PC-3 (cell line): Measurements from ENCODE around the gene DHX32. TPM values are rescaled to one million over a fixed set of nuclear protein-coding genes. Genes with fewer than 3 reads are reported as not detected.
A peak's percentile ranks its signal among the peaks of the same experiment; 100 is the strongest.
"Not testable (repeated sequence)": the region's sequence is repeated elsewhere in the genome, so short reads cannot be mapped to it uniquely, and the experiment has no call there.

Experiments
- ATAC-seq: fragments of 200-7000 bp; cut with Tn5 transposase; 2 replicates; pipeline ENCODE4 v1.9.1; 2020; ENCODE audit warnings: mild to moderate bottlenecking, moderate library complexity
- Bru-seq: library from RNA; stranded (reverse); fragments of 400-500 nt; gene quantifications from one replicate; lab custom pipeline; 2021; lab: Mats Ljungman, UMichigan
- BruChase-seq, 2 experiments: library from RNA; stranded (reverse); fragments of 400-500 nt; gene quantifications; one replicate each; lab custom pipeline; 2021; lab: Mats Ljungman, UMichigan
- BruUV-seq: library from RNA; stranded (reverse); fragments of 400-500 nt; replicated peaks from 2 replicates; lab custom pipeline; 2021; lab: Mats Ljungman, UMichigan
- CTCF ChIA-PET: fragments of 300-600 bp; sonication (Branson Sonifier 250); formaldehyde crosslinking; loops from one replicate; lab custom pipeline; 2022; ENCODE audit warnings: antibody characterized with exemption; lab: Charles Lee
- POLR2A ChIA-PET: fragments of 300-600 bp; sonication (Branson Sonifier 250); formaldehyde crosslinking; loops from one replicate; lab custom pipeline; 2022; ENCODE audit warnings: antibody characterized with exemption; ENCODE audit not compliant: unreplicated experiment; lab: Charles Lee
- DNase-seq: peaks from one replicate; pipeline ENCODE4 v3.0.0-alpha.2; 2015
- H2AFZ ChIP-seq: fragments of 300-600 bp; sonication (generic); 2 replicates; pipeline ENCODE4 v1.6.0; 2016; ENCODE audit warnings: antibody characterized with exemption, low read length
- H3F3A ChIP-seq: fragments of 300-600 bp; sonication (generic); one replicate; pipeline ENCODE4 v1.6.0; 2017; ENCODE audit warnings: antibody characterized with exemption, low read length, control low read depth, mild to moderate bottlenecking; ENCODE audit not compliant: unreplicated experiment
- H3K27ac ChIP-seq: fragments of 300-600 bp; sonication (generic); 2 replicates; pipeline ENCODE4 v1.5.1; 2016; ENCODE audit warnings: mild to moderate bottlenecking, low read length
- H3K27me3 ChIP-seq: fragments of 300-600 bp; sonication (generic); 2 replicates; pipeline ENCODE4 v1.6.1; 2016; ENCODE audit warnings: low read length, mixed read lengths
- H3K36me3 ChIP-seq: fragments of 300-600 bp; sonication (generic); 2 replicates; pipeline ENCODE4 v1.6.1; 2016; ENCODE audit warnings: low read depth, mixed run types, low read length, mixed read lengths
- H3K4me1 ChIP-seq: fragments of 300-600 bp; sonication (generic); 2 replicates; pipeline ENCODE4 v1.5.1; 2016; ENCODE audit warnings: low read length; ENCODE audit not compliant: insufficient read depth
- H3K4me2 ChIP-seq: fragments of 300-600 bp; sonication (generic); 2 replicates; pipeline ENCODE4 v1.6.0; 2016; ENCODE audit warnings: low read length
- H3K4me3 ChIP-seq: fragments of 300-600 bp; sonication (generic); 2 replicates; pipeline ENCODE4 v1.5.1; 2016; ENCODE audit warnings: mild to moderate bottlenecking, low read length, mixed read lengths
- H3K79me2 ChIP-seq: fragments of 300-600 bp; sonication (generic); 2 replicates; pipeline ENCODE4 v1.6.1; 2017; ENCODE audit warnings: low read length, mixed read lengths
- H3K9ac ChIP-seq: fragments of 300-600 bp; sonication (generic); 2 replicates; pipeline ENCODE4 v1.6.0; 2016; ENCODE audit warnings: mild to moderate bottlenecking, low read length
- H3K9me2 ChIP-seq: fragments of 300-600 bp; sonication (generic); replicated peaks from 2 replicates; pipeline ENCODE4 v1.6.1; 2016; ENCODE audit warnings: mixed run types, low read length, mixed read lengths
- H3K9me3 ChIP-seq: fragments of 300-600 bp; sonication (generic); 2 replicates; pipeline ENCODE4 v1.6.1; 2016; ENCODE audit warnings: low read length, mixed read lengths
- H4K20me1 ChIP-seq: fragments of 300-600 bp; sonication (generic); 2 replicates; pipeline ENCODE4 v1.6.1; 2016; ENCODE audit warnings: low read length, mixed read lengths
- CTCF ChIP-seq: fragments of 300-600 bp; sonication (generic); conservative IDR thresholded peaks from 2 replicates; pipeline ENCODE4 v1.5.1; 2017; ENCODE audit warnings: antibody characterized with exemption, low read depth, mild to moderate bottlenecking, low read length
- EZH2 ChIP-seq: fragments of 300-600 bp; sonication (generic); IDR thresholded peaks from one replicate; pipeline ENCODE4 v1.6.1; 2017; ENCODE audit warnings: antibody characterized with exemption, mild to moderate bottlenecking, low read length; ENCODE audit not compliant: unreplicated experiment
- EZH2phosphoT487 ChIP-seq: fragments of 300-600 bp; sonication (generic); IDR thresholded peaks from 2 replicates; pipeline ENCODE4 v1.6.1; 2018; ENCODE audit warnings: mild to moderate bottlenecking, antibody characterized with exemption, low read length, borderline replicate concordance
- intact Hi-C: fragments of 100-400 bp; cut with micrococcal nuclease; formaldehyde crosslinking; loops from 2 replicates; pipeline ENCODE4 v1.9.0; 2023
- long read RNA-seq: library from polyadenylated mRNA; unstranded; transcript quantifications from one replicate; pipeline ENCODE4 v2.0.0, GENCODE V29; 2021; ENCODE audit not compliant: unreplicated experiment
- total RNA-seq: library from RNA; depleted of rRNA; stranded (reverse); fragments of >200 nt; gene quantifications from 2 replicates; pipeline ENCODE4 v1.2.3, GENCODE V29; 2014; rRNA removed

DHX32 gene
- 31.0 and 38.7 TPM in 2 replicates for total RNA-seq
- percentile 80 among the genes with signal in this experiment for Bru-seq, nascent RNA
- percentile 78 among the genes with signal in this experiment for BruChase-seq, experiment 1, labeled RNA remaining after a 6-hour chase
- percentile 78 among the genes with signal in this experiment for BruChase-seq, experiment 2, labeled RNA remaining after a 2-hour chase
- long read RNA-seq, partial matches to known transcripts: 15 of 135 reads
- long read RNA-seq, other reads (novel, unspliced or antisense): 119 of 135 reads

- H3K9ac ChIP-seq: no peak within 1 kb of the TSS
- ATAC-seq: no peak
- peaks cover 19% of the 10 kb centered on the region for H3K36me3 ChIP-seq
- no peak within 1 kb of the TSS for H3K27ac ChIP-seq
- peaks cover 3% of the 10 kb centered on the region for H3F3A ChIP-seq
- no peak for DNase-seq
- POLR2A ChIA-PET: no interaction called here
- H4K20me1 ChIP-seq: no peaks in the 10 kb centered on the region
- peaks cover 17% of the 10 kb centered on the region for H3K4me1 ChIP-seq
- H3K4me2 ChIP-seq: no peak within 1 kb of the TSS
- no peak within 1 kb of the TSS for H3K4me3 ChIP-seq
- H3K9me3 ChIP-seq: peaks cover 6% of the 10 kb centered on the region; the same call in 1 of the 2 replicates
- H3K27me3 ChIP-seq: no peaks in the 10 kb centered on the region
- peaks cover 12% of the 10 kb centered on the region for H3K79me2 ChIP-seq
- no TSS peak for BruUV-seq
- no peaks in the 10 kb centered on the region for H3K9me2 ChIP-seq
- CTCF ChIA-PET: no interaction called here
- no peak for TF ChIP-seq EZH2phosphoT487
- no peak for TF ChIP-seq EZH2
- no peak for TF ChIP-seq CTCF
- intact Hi-C loops: no loop called here
- no peak within 1 kb of the TSS for H2AFZ ChIP-seq
These were observed at the start of gene DHX32 for GRCh38 chr10:125881192-125881591. TSS of gene DHX32 (minus strand) at chr10:125881292. CDS start at chr10:125880824, 468 bp downstream.

GRCh38 chr10:125929618-125930017 lies 48.5 kb upstream of the DHX32 start:
- Histone ChIP-seq H3K4me2 (no peak overlapping the region), H3K36me3 (no peaks in the 10 kb centered on the region), H3K9me3 (no peaks in the 10 kb centered on the region), H3K27me3 (no peaks in the 10 kb centered on the region), H3K9me2 (no peaks in the 10 kb centered on the region), H3K27ac (no peak overlapping the region), H2AFZ (no peak overlapping the region), H3K4me3 (no peak overlapping the region), H3K79me2 (no peaks in the 10 kb centered on the region), H4K20me1 (no peaks in the 10 kb centered on the region), H3F3A (no peaks in the 10 kb centered on the region), H3K4me1 (peaks cover 5% of the 10 kb centered on the region; the same call in 1 of the 2 replicates), H3K9ac (no peak overlapping the region)
- ChIA-PET POLR2A (no interaction called here), CTCF (no interaction called here)
- ATAC-seq (no peak), DNase-seq (no peak)
- no peak for TF ChIP-seq CTCF
- TF ChIP-seq EZH2phosphoT487: no peak
- no peak for TF ChIP-seq EZH2
- intact Hi-C loops: loop anchor here (5.0 kb wide), 2 partner anchors 373 to 573 kb away; no protein-coding TSS in a partner anchor
- BruUV-seq: no TSS peak

GRCh38 chr10:125928928-125929585 lies 48.0 kb upstream of the DHX32 start:
- no peak for DNase-seq
- TF ChIP-seq EZH2phosphoT487 (no peak), EZH2 (no peak), CTCF (no peak)
- Histone ChIP-seq H3K9ac (no peak overlapping the region), H3K36me3 (no peaks in the 10 kb centered on the region), H2AFZ (no peak overlapping the region), H3K27ac (no peak overlapping the region), H3K4me3 (no peak overlapping the region), H3K4me1 (peaks cover 4% of the 10 kb centered on the region; the same call in 1 of the 2 replicates), H3K79me2 (no peaks in the 10 kb centered on the region), H4K20me1 (no peaks in the 10 kb centered on the region), H3K27me3 (no peaks in the 10 kb centered on the region), H3K9me3 (no peaks in the 10 kb centered on the region), H3K9me2 (no peaks in the 10 kb centered on the region), H3K4me2 (no peak overlapping the region), H3F3A (no peaks in the 10 kb centered on the region)
- ATAC-seq: no peak
- intact Hi-C loops: no loop called here
- POLR2A ChIA-PET: no interaction called here
- CTCF ChIA-PET: no interaction called here
- no TSS peak for BruUV-seq

GRCh38 chr10:125927265-125927664 lies 46.2 kb upstream of the DHX32 start:
- BruUV-seq, POLR2A ChIA-PET: not testable (repeated sequence)

More at GRCh38 chr10:125927265-125927664, 46.2 kb upstream of the DHX32 start:
- H3K9me3 ChIP-seq, H3K4me1 ChIP-seq, H3K9ac ChIP-seq, H3K27me3 ChIP-seq, H3K79me2 ChIP-seq, H3K27ac ChIP-seq, intact Hi-C loops, H4K20me1 ChIP-seq, H3K4me3 ChIP-seq, ATAC-seq, CTCF ChIA-PET, H3K36me3 ChIP-seq, H3F3A ChIP-seq, H3K4me2 ChIP-seq, DNase-seq, H3K9me2 ChIP-seq, H2AFZ ChIP-seq: not testable (repeated sequence)
